B cell (primary cell): ENCODE data around the gene PCDHGA11.
"Not testable (repeated sequence)": the region's sequence is repeated elsewhere in the genome, so short reads cannot be mapped to it uniquely, and the experiment has no call there.

Experiments used
- CTCF ChIP-seq: fragments of 200-600 bp; IDR thresholded peaks from one replicate; pipeline ENCODE4 v1.8.0; 2022; ENCODE audit warnings: antibody characterized with exemption, mild to moderate bottlenecking
- EZH2 ChIP-seq: IDR thresholded peaks from 2 replicates; pipeline ENCODE4 v1.6.1; 2012; ENCODE audit warnings: borderline replicate concordance, low read depth, mild to moderate bottlenecking, moderate library complexity, low read length; ENCODE audit not compliant: insufficient read depth, poor library complexity, severe bottlenecking

- TF ChIP-seq CTCF, EZH2: not testable (repeated sequence)
These were observed 11.5 kb downstream of the PCDHGA11 start for GRCh38 chr5:141432308-141432707.
